ENCODE results near the gene ANKK1.

ANKK1 gene

GRCh38 chr11:113409526-113409925, 21.9 kb downstream of the ANKK1 start:
- DNase-seq = no peak

GRCh38 chr11:113410414-113411135, 23.0 kb downstream of the ANKK1 start:
- DNase-seq = no peak

- no peak for DNase-seq
Measured at GRCh38 chr11:113411536-113411935, 24.0 kb downstream of the ANKK1 start.

GRCh38 chr11:113412675-113413074, 25.1 kb downstream of the ANKK1 start:
- no peak for DNase-seq

- DNase-seq = no peak
Measured at GRCh38 chr11:113415343-113415742, 27.8 kb downstream of the ANKK1 start.

GRCh38 chr11:113417428-113417827, 29.8 kb downstream of the ANKK1 start:
- no peak for DNase-seq

GRCh38 chr11:113419454-113420003, 31.9 kb downstream of the ANKK1 start:
- no peak for DNase-seq

GRCh38 chr11:113420808-113421207, 33.2 kb downstream of the ANKK1 start:
- DNase-seq = no peak

- no peak for DNase-seq
Measured at GRCh38 chr11:113426686-113427085, 39.1 kb downstream of the ANKK1 start.

GRCh38 chr11:113431746-113432145, 44.2 kb downstream of the ANKK1 start:
- no peak for DNase-seq

GRCh38 chr11:113435190-113435968, 47.8 kb downstream of the ANKK1 start:
- DNase-seq = no peak

GRCh38 chr11:113436672-113437252, 49.2 kb downstream of the ANKK1 start:
- no peak for DNase-seq

GRCh38 chr11:113440816-113441215, 53.2 kb downstream of the ANKK1 start:
- DNase-seq = no peak

- no peak for DNase-seq
Measured at GRCh38 chr11:113444502-113445123, 57.0 kb downstream of the ANKK1 start.

- no peak for DNase-seq
Measured at GRCh38 chr11:113446112-113446511, 58.5 kb downstream of the ANKK1 start.

- DNase-seq = no peak
Measured at GRCh38 chr11:113446938-113447337, 59.4 kb downstream of the ANKK1 start.

- DNase-seq = no peak
Measured at GRCh38 chr11:113447621-113448315, 60.2 kb downstream of the ANKK1 start.

- no peak for DNase-seq
Measured at GRCh38 chr11:113448316-113448677, 60.7 kb downstream of the ANKK1 start.

- no peak for DNase-seq
Measured at GRCh38 chr11:113449743-113450142, 62.2 kb downstream of the ANKK1 start.
